ENCODE measurements around the gene NR2F2. TPM values are rescaled to one million over a fixed set of nuclear protein-coding genes. Genes with fewer than 3 reads are reported as not detected.

NR2F2 gene
- total and polyA plus RNA-seq, 2 donors (not counting 1 experiment from before 2014, with no cell fraction given), result not detected

- intact Hi-C loops (cut with micrococcal nuclease), result no loop called here
- DNase-seq (no peak), ATAC-seq (ENCODE audit: low read depth) (no peak)
- Histone ChIP-seq H3K27ac (ENCODE audit: low read length in 2 of 2) (no peak overlapping the region), H3K4me3 (ENCODE audit: control extremely low read depth in 1 of 5, extremely low read depth in 1 of 5, insufficient read depth in 1 of 5, low read depth in 2 of 5, low read length in 4 of 5) (no peak overlapping the region), H3K9ac (ENCODE audit: low read length) (no peak overlapping the region), H3K36me3 (replicated peaks in 1 of 2; ENCODE audit: control extremely low read depth in 1 of 2, control insufficient read depth in 1 of 2, extremely low read depth in 1 of 2, insufficient read depth in 2 of 2, low read length in 1 of 2) (no peaks in the 10 kb centered on the region), H3K79me2 (ENCODE audit: control insufficient read depth, insufficient read depth, low read length) (no peaks in the 10 kb centered on the region), H3K27me3 (replicated peaks in 1 of 4; ENCODE audit: control extremely low read depth in 1 of 4, control insufficient read depth in 3 of 4, insufficient read depth in 4 of 4, low read length in 3 of 4) (peaks cover 0 to 73% (median 40%) of the 10 kb centered on the region in 4 experiments), H2AFZ (ENCODE audit: insufficient read depth, low read depth, low read length, poor library complexity, severe bottlenecking) (no peak overlapping the region), H3K4me2 (replicated peaks; ENCODE audit: low read depth, low read length, poor library complexity, severe bottlenecking) (no peak overlapping the region), H3K9me3 (ENCODE audit: control extremely low read depth in 1 of 3, control insufficient read depth in 2 of 3, insufficient read depth in 1 of 3, low read length in 2 of 3) (peaks cover 0 to 31% (median 0%) of the 10 kb centered on the region in 3 donors), H3K4me1 (ENCODE audit: control insufficient read depth in 2 of 2, insufficient read depth in 2 of 2, low read length in 2 of 2) (peaks cover 0 to 5% of the 10 kb centered on the region in 2 donors), H4K20me1 (ENCODE audit: control insufficient read depth, insufficient read depth, low read length, poor library complexity, severe bottlenecking) (no peaks in the 10 kb centered on the region)
- Mint-ChIP-seq H3K27me3 (peaks cover 81% of the 10 kb centered on the region), H3K4me1 (no peaks in the 10 kb centered on the region), H3K4me3 (no peak overlapping the region), H3K9me3 (ENCODE audit: insufficient read depth) (no peaks in the 10 kb centered on the region), H3K27ac (no peak overlapping the region)
- TF ChIP-seq EZH2 (IDR thresholded peaks at IDR 0.05; ENCODE audit: borderline replicate concordance, insufficient read depth, low read depth, low read length, poor library complexity, severe bottlenecking) (no peak), CTCF (IDR thresholded peaks at IDR 0.05) (no peak)
- WGBS (ENCODE audit: insufficient coverage), result 12% methylated on average over 37 of the region's 41 CpGs
- ChIA-PET CTCF (interaction anchor here (0.6 kb wide), 1 partner anchor 955 kb away, joined by 3 read pairs; no protein-coding TSS in a partner anchor), POLR2A (no interaction called here)
These were observed 11.3 kb downstream of the NR2F2 start for GRCh38 chr15:96341513-96342405.
